B cell (primary cell): ENCODE measurements around the gene TOR2A. TPM values are rescaled to one million over a fixed set of nuclear protein-coding genes. Genes with fewer than 3 reads are reported as not detected.

Experiments used
- ATAC-seq: fragments of 200-7000 bp; cut with Tn5 transposase; one replicate; pipeline ENCODE4 v1.10.0; 2021; ENCODE audit warnings: low read depth, mild to moderate bottlenecking, moderate number of reproducible peaks, moderate library complexity
- CTCF ChIA-PET: fragments of 350-600 bp; sonication (Branson Sonifier 250); formaldehyde crosslinking; loops from one replicate; lab custom pipeline; 2021; ENCODE audit warnings: antibody characterized with exemption, inconsistent platforms; lab: Charles Lee
- POLR2A ChIA-PET: fragments of 350-600 bp; sonication (Branson Sonifier 250); formaldehyde crosslinking; loops from one replicate; lab custom pipeline; 2021; ENCODE audit warnings: antibody characterized with exemption; lab: Charles Lee
- DNase-seq: peaks from one replicate; pipeline ENCODE4 v3.0.0; 2013
- H2AFZ ChIP-seq: 2 replicates; pipeline ENCODE4 v1.6.1; 2012; ENCODE audit warnings: mild to moderate bottlenecking, low read depth, low read length; ENCODE audit not compliant: insufficient read depth, poor library complexity, severe bottlenecking
- H3K27ac ChIP-seq, 2 donors: 1 replicate in 1 of 2; 2 replicates in 1 of 2; pipeline ENCODE4 v1.5.1; 2012 to 2013; ENCODE audit warnings: low read length in 2 of 2, mild to moderate bottlenecking in 2 of 2, moderate library complexity in 1 of 2
- H3K27me3 ChIP-seq, 4 experiments: fragments of 200-600 bp in 1 of 4; sonication (generic) in 1 of 4; replicated peaks in 1 of 4; 1 replicate in 2 of 4; 2 replicates in 2 of 4; pipeline versions ENCODE4 v1.6.1 to v1.7.0; 2013 to 2016; ENCODE audit warnings: low read length in 3 of 4, mild to moderate bottlenecking in 2 of 4, mixed read lengths in 1 of 4, moderate library complexity in 1 of 4; ENCODE audit not compliant: insufficient read depth in 4 of 4, control insufficient read depth in 3 of 4; ENCODE audit errors: control extremely low read depth in 1 of 4
- H3K36me3 ChIP-seq, 2 experiments: replicated peaks in 1 of 2; 1 replicate in 1 of 2; 2 replicates in 1 of 2; pipeline versions ENCODE4 v1.6.1 to v1.7.1; 2013; ENCODE audit warnings: low read length in 1 of 2; ENCODE audit not compliant: insufficient read depth in 2 of 2, control insufficient read depth in 1 of 2; ENCODE audit errors: control extremely low read depth in 1 of 2, extremely low read depth in 1 of 2
- H3K4me1 ChIP-seq, 2 donors: fragments of 200-600 bp in 1 of 2; sonication (generic) in 1 of 2; 1 replicate in 1 of 2; 2 replicates in 1 of 2; pipeline versions ENCODE4 v1.5.1 to v1.6.1; 2013 to 2017; ENCODE audit warnings: low read length in 2 of 2; ENCODE audit not compliant: control insufficient read depth in 2 of 2, insufficient read depth in 2 of 2
- H3K4me2 ChIP-seq: replicated peaks from 2 replicates; pipeline ENCODE3; 2012; ENCODE audit warnings: mild to moderate bottlenecking, low read depth, low read length; ENCODE audit not compliant: poor library complexity, severe bottlenecking
- H3K4me3 ChIP-seq, 5 experiments: fragments of 200-600 bp in 1 of 5; sonication (generic) in 1 of 5; 1 replicate in 3 of 5; 2 replicates in 2 of 5; pipeline versions ENCODE4 v1.5.1 to v1.7.0; 2011 to 2016; ENCODE audit warnings: low read length in 4 of 5, mild to moderate bottlenecking in 4 of 5, low read depth in 2 of 5, control low read depth in 1 of 5, moderate library complexity in 1 of 5; ENCODE audit not compliant: insufficient read depth in 1 of 5; ENCODE audit errors: control extremely low read depth in 1 of 5, extremely low read depth in 1 of 5
- H3K79me2 ChIP-seq: fragments of 200-600 bp; sonication (generic); one replicate; pipeline ENCODE4 v1.6.0; 2016; ENCODE audit warnings: low read length; ENCODE audit not compliant: control insufficient read depth, insufficient read depth
- H3K9ac ChIP-seq: fragments of 200-600 bp; sonication (generic); 2 replicates; pipeline ENCODE4 v1.6.1; 2017; ENCODE audit warnings: mild to moderate bottlenecking, low read length, moderate library complexity
- H3K9me3 ChIP-seq, 3 donors: one replicate each; pipeline versions ENCODE4 v1.6.1 to v1.7.1; 2013; ENCODE audit warnings: low read length in 2 of 3; ENCODE audit not compliant: control insufficient read depth in 2 of 3, insufficient read depth in 1 of 3; ENCODE audit errors: control extremely low read depth in 1 of 3
- H4K20me1 ChIP-seq: 2 replicates; pipeline ENCODE4 v1.6.0; 2012; ENCODE audit warnings: mild to moderate bottlenecking, low read length; ENCODE audit not compliant: insufficient read depth, control insufficient read depth, poor library complexity, severe bottlenecking
- H3K27ac Mint-ChIP-seq: one replicate; pipeline ENCODE4 v1.8.0; 2021; ENCODE audit warnings: mixed read lengths
- H3K27me3 Mint-ChIP-seq: one replicate; pipeline ENCODE4 v1.8.0; 2021; ENCODE audit warnings: mixed read lengths
- H3K4me1 Mint-ChIP-seq: one replicate; pipeline ENCODE4 v1.8.0; 2021; ENCODE audit warnings: mixed read lengths
- H3K4me3 Mint-ChIP-seq: one replicate; pipeline ENCODE4 v1.8.0; 2021; ENCODE audit warnings: mixed read lengths
- H3K9me3 Mint-ChIP-seq: one replicate; pipeline ENCODE4 v1.8.0; 2022; ENCODE audit warnings: mixed read lengths; ENCODE audit not compliant: insufficient read depth
- EZH2 ChIP-seq: IDR thresholded peaks from 2 replicates; pipeline ENCODE4 v1.6.1; 2012; ENCODE audit warnings: borderline replicate concordance, low read depth, mild to moderate bottlenecking, moderate library complexity, low read length; ENCODE audit not compliant: insufficient read depth, poor library complexity, severe bottlenecking
- WGBS: methylation state at CpG from one replicate; pipeline ENCODE4 v1.1.5; 2013; ENCODE audit warnings: missing lambda C conversion rate; ENCODE audit not compliant: insufficient coverage; 5-methylcytosine and 5-hydroxymethylcytosine counted together
- intact Hi-C: fragments of 100-400 bp; cut with micrococcal nuclease; formaldehyde crosslinking; loops from one replicate; pipeline ENCODE4 v1.10.0; 2022
- polyA plus RNA-seq: library from polyadenylated mRNA; depleted of rRNA; stranded (reverse); fragments of >200 nt; gene quantifications from 2 replicates; pipeline ENCODE4 v1.2.3, GENCODE V29; 2012
- total RNA-seq, 2 donors: library from RNA; stranded (reverse); fragments of 120-200 nt in 1 of 2; gene quantifications; 1 replicate in 1 of 2; 2 replicates in 1 of 2; pipeline versions ENCODE4 v1.2.3 to v1.2.4, GENCODE V29; 2013 to 2022
- TF ChIP-seq, protein P1 (sequence below): fragments of 200-600 bp; IDR thresholded peaks from one replicate; pipeline ENCODE4 v1.8.0; 2022; ENCODE audit warnings: antibody characterized with exemption, mild to moderate bottlenecking

Gene TOR2A
- total and polyA plus RNA-seq, 2 donors (not counting 1 experiment from before 2014, with no cell fraction given) = 15.8 to 26.5 TPM

DNA sequence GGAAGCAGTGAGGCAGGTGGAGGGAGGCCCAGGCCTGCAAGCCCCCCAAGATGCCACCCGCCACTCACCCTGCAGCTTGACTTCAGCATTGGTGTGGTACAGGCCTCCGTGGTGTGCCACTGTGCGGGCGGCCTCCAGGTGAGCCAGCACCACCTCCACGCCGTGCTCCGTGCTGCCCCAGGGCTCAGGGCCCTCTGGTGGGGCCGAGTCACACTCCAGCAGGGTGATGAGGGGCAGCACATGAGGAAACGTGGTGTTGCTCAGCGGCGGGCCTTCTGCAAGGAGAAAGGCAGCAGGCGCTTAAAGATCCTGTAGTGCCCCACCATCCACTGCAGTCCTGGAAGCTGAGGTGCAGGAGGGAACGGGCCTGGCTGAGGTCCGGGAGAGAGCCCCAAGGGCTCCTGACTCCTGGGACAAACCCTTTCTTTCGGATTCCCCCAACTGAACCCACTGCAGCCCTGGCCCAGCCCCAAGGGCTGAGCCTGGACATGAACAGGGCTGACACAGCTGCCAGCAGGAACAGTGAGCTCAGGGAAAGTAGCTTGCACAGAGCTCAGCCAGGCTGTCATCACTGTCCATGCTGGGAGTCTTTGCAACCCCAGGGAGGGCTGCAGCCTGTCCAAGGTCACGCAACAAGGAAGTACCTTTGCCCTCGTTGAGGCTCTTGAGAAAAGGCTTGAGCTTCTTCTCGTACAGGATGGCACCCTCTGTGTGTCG, 4.7 kb upstream of the TOR2A start:
- Mint-ChIP-seq H3K4me1 (peaks cover 5% of the 10 kb centered on the region), H3K4me3 (no peak overlapping the region), H3K27me3 (no peaks in the 10 kb centered on the region), H3K27ac (no peak overlapping the region), H3K9me3 (no peaks in the 10 kb centered on the region)
- peaks cover 0 to 61% of the 10 kb centered on the region in 2 experiments for H3K36me3 ChIP-seq
- H3K27me3 ChIP-seq = no peaks in the 10 kb centered on the region
- peaks cover 5% of the 10 kb centered on the region for H3K79me2 ChIP-seq
- no peak overlapping the region for H3K27ac ChIP-seq
- no peak for ATAC-seq
- CTCF ChIA-PET = interaction anchor here (0.7 to 1.8 kb wide), 4 partner anchors 45 to 183 kb away, joined by 3 to 6 read pairs (median 5); partner anchors contain the start of gene CDK9
- peaks cover 22% of the 10 kb centered on the region for H4K20me1 ChIP-seq
- no peak overlapping the region for H3K4me3 ChIP-seq
- H3K9ac ChIP-seq = no peak overlapping the region
- peaks cover 5 to 7% of the 10 kb centered on the region in 2 donors for H3K4me1 ChIP-seq
- TF ChIP-seq, protein P1, sequence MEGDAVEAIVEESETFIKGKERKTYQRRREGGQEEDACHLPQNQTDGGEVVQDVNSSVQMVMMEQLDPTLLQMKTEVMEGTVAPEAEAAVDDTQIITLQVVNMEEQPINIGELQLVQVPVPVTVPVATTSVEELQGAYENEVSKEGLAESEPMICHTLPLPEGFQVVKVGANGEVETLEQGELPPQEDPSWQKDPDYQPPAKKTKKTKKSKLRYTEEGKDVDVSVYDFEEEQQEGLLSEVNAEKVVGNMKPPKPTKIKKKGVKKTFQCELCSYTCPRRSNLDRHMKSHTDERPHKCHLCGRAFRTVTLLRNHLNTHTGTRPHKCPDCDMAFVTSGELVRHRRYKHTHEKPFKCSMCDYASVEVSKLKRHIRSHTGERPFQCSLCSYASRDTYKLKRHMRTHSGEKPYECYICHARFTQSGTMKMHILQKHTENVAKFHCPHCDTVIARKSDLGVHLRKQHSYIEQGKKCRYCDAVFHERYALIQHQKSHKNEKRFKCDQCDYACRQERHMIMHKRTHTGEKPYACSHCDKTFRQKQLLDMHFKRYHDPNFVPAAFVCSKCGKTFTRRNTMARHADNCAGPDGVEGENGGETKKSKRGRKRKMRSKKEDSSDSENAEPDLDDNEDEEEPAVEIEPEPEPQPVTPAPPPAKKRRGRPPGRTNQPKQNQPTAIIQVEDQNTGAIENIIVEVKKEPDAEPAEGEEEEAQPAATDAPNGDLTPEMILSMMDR = no peak
- no peak for TF ChIP-seq EZH2
- WGBS = 97% methylated on average over 19 of the region's 19 CpGs
- no peak overlapping the region for H2AFZ ChIP-seq
- H3K4me2 ChIP-seq = no peak overlapping the region
- POLR2A ChIA-PET = interaction anchor here (0.6 kb wide), 1 partner anchor 38 kb away, joined by 3 read pairs; no protein-coding TSS in a partner anchor
- intact Hi-C loops = no loop called here
- H3K9me3 ChIP-seq = no peaks in the 10 kb centered on the region
- DNase-seq = no peak

DNA sequence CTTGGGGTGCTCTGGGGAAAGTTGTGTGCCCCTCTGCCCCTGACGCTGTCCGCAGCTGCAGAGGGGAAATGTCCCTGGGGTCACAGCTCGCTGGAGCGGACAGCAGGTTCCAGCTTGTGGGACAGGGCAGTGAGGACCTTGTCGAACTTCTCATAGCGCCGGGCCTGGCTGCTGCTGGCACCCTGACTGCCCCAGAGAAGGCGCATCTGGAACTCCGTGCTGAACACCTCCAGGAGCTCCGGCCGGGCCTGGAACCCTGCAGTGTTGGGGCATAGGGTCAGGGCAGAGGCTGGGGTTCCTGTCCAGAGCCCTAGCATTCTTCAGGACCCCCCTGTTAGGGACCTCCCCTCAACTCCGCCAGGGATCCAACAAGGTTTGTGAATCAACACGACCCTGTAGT, 3.6 kb upstream of the TOR2A start:
- CTCF ChIA-PET = interaction anchor here (0.5 kb wide), 1 partner anchor 132 kb away, joined by 3 read pairs; no protein-coding TSS in a partner anchor
- H3K9me3 ChIP-seq = no peaks in the 10 kb centered on the region
- H4K20me1 ChIP-seq = peaks cover 23% of the 10 kb centered on the region
- TF ChIP-seq, protein P1 = no peak
- TF ChIP-seq EZH2 = no peak
- no peak overlapping the region for H3K4me2 ChIP-seq
- H3K4me1 ChIP-seq = peaks cover 11 to 16% of the 10 kb centered on the region in 2 donors
- H3K4me3 ChIP-seq = no peak overlapping the region
- intact Hi-C loops = no loop called here
- ATAC-seq (no peak), DNase-seq (no peak)
- H3K4me3 Mint-ChIP-seq = no peak overlapping the region
- peaks cover 5% of the 10 kb centered on the region for H3K79me2 ChIP-seq
- no peak overlapping the region for H2AFZ ChIP-seq
- no peak overlapping the region for H3K27ac Mint-ChIP-seq
- H3K9ac ChIP-seq = no peak overlapping the region
- no peaks in the 10 kb centered on the region for H3K9me3 Mint-ChIP-seq
- H3K36me3 ChIP-seq = peaks cover 0 to 53% of the 10 kb centered on the region in 2 experiments
- no peaks in the 10 kb centered on the region for H3K27me3 ChIP-seq
- peak overlapping the region; percentile 12 to 96 for H3K27ac ChIP-seq
- H3K4me1 Mint-ChIP-seq = peaks cover 15% of the 10 kb centered on the region
- 84% methylated on average over 8 of the region's 13 CpGs for whole genome bisulfite sequencing
- POLR2A ChIA-PET = no interaction called here
- H3K27me3 Mint-ChIP-seq = no peaks in the 10 kb centered on the region
